ENCODE data around the gene ACSM2B. TPM values are rescaled to one million over a fixed set of nuclear protein-coding genes. Genes with fewer than 3 reads are reported as not detected.
"Not testable (repeated sequence)": the region's sequence is repeated elsewhere in the genome, so short reads cannot be mapped to it uniquely, and the experiment has no call there.

Gene ACSM2B
- total and polyA plus RNA-seq, 12 donors: 0.01 to 0.13 TPM; not detected in 10

DNA sequence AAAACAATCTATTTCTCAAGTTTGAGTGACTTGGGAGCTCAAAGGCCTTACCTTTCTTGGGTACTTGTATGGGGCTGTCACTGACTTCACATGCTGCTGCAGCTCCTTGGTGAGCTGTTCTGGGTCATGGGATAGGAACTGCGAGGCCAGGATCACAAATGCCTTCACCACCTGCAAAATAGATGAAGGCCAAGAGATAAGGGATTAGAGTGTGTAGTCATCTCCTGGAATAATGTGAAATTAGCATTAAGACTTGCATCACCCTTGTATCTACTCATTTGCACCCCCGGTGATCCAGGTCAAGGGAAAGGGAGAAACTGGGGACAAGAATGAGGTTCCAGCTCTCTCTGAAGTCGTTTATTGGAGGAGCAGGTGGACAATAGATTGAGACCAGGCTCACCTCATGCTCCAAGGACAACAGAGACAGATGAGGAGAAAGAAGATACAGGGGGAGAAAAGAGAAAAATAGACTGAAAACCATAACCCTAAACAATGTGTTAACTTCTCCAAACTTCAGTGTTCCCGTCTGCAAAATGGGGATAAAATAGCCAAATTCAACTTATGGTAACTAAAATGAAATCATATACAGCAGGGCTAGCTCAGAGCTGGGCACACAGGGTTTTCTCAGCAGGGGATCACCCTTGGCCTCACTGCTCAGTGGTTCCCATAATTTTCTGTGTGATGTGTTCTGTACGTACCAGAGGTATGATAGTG lies 35.4 kb downstream of the ACSM2B start:
- ATAC-seq; H3K9me3 ChIP-seq; H3K27ac ChIP-seq; intact Hi-C loops (cut with DNase I); DNase-seq; H3K27me3 ChIP-seq; H3K4me1 ChIP-seq; H3K36me3 ChIP-seq; H3K4me3 ChIP-seq: not testable (repeated sequence)
- 49 to 62% methylated on average over 5 of the region's 5 CpGs for WGBS, 2 donors

DNA sequence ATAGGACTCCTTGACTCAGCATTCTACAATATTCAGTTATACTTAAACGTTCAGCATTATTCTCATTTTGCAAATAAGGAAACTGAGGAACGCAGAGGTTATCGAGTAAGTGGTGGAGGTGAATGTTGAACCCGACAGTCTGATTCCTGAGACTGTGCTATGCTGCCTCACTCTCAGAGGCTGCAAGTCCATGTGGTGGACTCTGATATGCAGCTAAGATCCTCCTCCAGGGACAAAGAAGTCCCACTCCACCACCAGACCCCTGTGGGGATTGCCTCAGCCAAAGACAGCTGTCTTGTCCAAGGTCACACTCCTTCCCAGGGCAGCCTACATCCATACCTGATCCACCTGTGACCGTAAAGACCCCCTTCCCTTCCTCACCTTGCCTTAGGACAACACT lies 37.5 kb downstream of the ACSM2B start:
- H3K4me1 ChIP-seq: no peaks in the 10 kb centered on the region
- intact Hi-C loops (cut with DNase I): no loop called here
- DNase-seq (no peak), ATAC-seq (no peak)
- H3K27me3 ChIP-seq: no peaks in the 10 kb centered on the region
- H3K36me3 ChIP-seq: no peaks in the 10 kb centered on the region
- WGBS, 2 donors: 37 to 65% methylated on average over 5 of the region's 5 CpGs
- TF ChIP-seq, protein P1, sequence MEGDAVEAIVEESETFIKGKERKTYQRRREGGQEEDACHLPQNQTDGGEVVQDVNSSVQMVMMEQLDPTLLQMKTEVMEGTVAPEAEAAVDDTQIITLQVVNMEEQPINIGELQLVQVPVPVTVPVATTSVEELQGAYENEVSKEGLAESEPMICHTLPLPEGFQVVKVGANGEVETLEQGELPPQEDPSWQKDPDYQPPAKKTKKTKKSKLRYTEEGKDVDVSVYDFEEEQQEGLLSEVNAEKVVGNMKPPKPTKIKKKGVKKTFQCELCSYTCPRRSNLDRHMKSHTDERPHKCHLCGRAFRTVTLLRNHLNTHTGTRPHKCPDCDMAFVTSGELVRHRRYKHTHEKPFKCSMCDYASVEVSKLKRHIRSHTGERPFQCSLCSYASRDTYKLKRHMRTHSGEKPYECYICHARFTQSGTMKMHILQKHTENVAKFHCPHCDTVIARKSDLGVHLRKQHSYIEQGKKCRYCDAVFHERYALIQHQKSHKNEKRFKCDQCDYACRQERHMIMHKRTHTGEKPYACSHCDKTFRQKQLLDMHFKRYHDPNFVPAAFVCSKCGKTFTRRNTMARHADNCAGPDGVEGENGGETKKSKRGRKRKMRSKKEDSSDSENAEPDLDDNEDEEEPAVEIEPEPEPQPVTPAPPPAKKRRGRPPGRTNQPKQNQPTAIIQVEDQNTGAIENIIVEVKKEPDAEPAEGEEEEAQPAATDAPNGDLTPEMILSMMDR (IDR thresholded peaks at IDR 0.05): no peak
- H3K9me3 ChIP-seq: no peaks in the 10 kb centered on the region
- H3K4me3 ChIP-seq: no peak overlapping the region
- no peak overlapping the region for H3K27ac ChIP-seq

DNA sequence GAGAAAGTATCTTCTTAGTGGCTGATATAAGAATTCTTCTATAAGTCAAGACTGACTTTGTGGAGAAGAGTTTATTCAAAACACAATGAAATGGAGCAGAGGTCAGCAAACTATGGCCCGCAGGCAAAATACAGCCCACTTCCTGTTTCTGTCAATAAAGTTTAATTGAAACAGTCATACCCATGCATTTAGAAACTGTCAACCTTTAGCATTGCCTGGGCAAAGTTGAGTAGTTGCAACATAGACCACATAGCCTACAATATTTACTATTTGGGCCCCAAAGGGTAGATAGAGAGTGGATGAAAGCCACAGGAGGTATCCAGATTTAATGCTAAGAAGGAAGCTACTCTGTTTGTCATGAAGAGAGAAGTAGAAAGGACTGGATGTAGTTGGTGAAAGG lies 38.0 kb downstream of the ACSM2B start:
- Histone ChIP-seq H3K4me1 (no peaks in the 10 kb centered on the region), H3K27me3 (no peaks in the 10 kb centered on the region), H3K36me3 (no peaks in the 10 kb centered on the region), H3K4me3 (no peak overlapping the region), H3K9me3 (no peaks in the 10 kb centered on the region), H3K27ac (no peak overlapping the region)
- no peak for ATAC-seq
- TF ChIP-seq, protein P1 (IDR thresholded peaks at IDR 0.05): no peak
- WGBS, 2 donors: 0 to 42% methylated on average over 1 of the region's 1 CpG
- intact Hi-C loops (cut with DNase I): no loop called here
- DNase-seq: no peak

DNA sequence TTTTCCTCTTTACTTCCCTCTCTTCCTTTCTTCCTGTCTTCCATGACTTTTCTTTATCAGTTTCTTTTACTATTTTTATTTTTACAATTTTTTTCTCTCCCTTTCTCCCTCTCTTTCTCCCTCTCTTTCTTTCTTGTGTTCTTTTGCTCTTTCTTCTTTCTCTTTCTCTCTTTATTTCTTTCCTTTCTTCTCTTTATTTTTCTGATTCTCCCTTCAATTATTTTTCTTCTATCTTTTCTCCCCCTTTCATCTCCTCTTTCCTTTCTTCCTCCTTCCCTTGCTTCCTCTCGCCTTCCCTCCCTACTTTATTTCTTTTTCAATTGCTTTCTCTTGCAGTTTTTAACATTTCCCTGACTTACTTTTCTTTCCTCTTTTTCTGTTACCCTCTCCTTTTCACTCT lies 39.5 kb downstream of the ACSM2B start:
- H3K27me3 ChIP-seq; H3K9me3 ChIP-seq; ATAC-seq; H3K27ac ChIP-seq; intact Hi-C loops (cut with DNase I); H3K36me3 ChIP-seq; DNase-seq; H3K4me3 ChIP-seq; H3K4me1 ChIP-seq: not testable (repeated sequence)
- WGBS, 2 donors: 80 to 92% methylated on average over 1 of the region's 1 CpG

DNA sequence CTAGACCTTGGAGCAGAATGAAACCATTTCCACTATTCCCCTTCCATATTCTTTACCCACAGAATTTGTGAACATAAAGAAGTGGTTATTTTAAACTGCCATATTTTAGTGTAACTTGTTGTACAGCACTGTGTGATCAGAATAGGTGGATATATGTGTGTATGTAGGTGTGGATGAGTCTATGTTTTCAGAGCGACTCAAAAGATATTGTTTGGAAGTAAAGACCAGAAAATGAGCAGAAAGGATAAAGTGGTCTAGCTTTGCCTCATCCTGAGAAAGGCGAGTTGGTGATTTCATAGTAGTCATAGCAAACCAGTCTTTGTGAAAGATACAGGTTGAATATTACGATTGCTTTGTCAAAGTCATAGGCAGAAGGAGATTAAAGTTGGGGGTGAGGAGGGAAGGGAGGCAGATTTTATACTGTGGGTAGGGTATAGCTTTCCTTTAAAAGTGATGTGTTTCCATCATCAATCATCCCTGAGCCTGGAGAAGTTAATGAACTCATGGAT lies 43.8 kb downstream of the ACSM2B start:
- DNase-seq; H3K9me3 ChIP-seq; H3K36me3 ChIP-seq; H3K4me1 ChIP-seq; ATAC-seq; H3K27me3 ChIP-seq; H3K27ac ChIP-seq; H3K4me3 ChIP-seq; intact Hi-C loops (cut with DNase I): not testable (repeated sequence)
- WGBS, 2 donors: no CpG with 5 or more reads among the region's 3 CpGs

DNA sequence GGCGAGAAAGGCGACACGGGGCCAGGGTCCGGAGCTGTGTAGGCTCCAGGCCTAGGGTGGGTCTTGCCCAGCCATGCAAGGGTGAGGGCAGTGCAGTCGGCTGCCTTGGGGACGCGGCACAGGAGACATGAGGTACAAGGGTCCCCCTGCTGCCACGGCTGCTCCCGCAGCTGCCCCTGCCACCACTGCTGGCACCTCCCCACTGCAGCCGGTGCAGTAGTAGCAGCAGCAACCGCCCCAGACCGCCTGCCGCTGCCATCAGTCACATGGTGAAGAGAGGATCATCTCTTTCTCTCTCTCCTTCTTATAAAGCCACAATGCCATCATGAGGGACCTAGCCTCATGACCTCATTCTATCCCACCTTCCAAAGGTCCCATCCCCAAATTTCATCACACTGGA lies 44.4 kb downstream of the ACSM2B start:
- H3K4me3 ChIP-seq; H3K9me3 ChIP-seq; DNase-seq; ATAC-seq; H3K27ac ChIP-seq; H3K27me3 ChIP-seq; intact Hi-C loops (cut with DNase I); H3K36me3 ChIP-seq; H3K4me1 ChIP-seq: not testable (repeated sequence)
- no CpG with 5 or more reads among the region's 13 CpGs for WGBS, 2 donors

All from heart right ventricle (tissue), 16 donors.